NCI-H748 (cell line): ENCODE measurements around the gene CNTLN.
"Not testable (repeated sequence)": the region's sequence is repeated elsewhere in the genome, so short reads cannot be mapped to it uniquely, and the experiment has no call there.

ENCODE experiments used
- DNase-seq: peaks from one replicate; lab custom pipeline; 2025; ENCODE audit not compliant: unreplicated experiment; lab: John Stamatoyannopoulos, UW

Gene CNTLN

DNA sequence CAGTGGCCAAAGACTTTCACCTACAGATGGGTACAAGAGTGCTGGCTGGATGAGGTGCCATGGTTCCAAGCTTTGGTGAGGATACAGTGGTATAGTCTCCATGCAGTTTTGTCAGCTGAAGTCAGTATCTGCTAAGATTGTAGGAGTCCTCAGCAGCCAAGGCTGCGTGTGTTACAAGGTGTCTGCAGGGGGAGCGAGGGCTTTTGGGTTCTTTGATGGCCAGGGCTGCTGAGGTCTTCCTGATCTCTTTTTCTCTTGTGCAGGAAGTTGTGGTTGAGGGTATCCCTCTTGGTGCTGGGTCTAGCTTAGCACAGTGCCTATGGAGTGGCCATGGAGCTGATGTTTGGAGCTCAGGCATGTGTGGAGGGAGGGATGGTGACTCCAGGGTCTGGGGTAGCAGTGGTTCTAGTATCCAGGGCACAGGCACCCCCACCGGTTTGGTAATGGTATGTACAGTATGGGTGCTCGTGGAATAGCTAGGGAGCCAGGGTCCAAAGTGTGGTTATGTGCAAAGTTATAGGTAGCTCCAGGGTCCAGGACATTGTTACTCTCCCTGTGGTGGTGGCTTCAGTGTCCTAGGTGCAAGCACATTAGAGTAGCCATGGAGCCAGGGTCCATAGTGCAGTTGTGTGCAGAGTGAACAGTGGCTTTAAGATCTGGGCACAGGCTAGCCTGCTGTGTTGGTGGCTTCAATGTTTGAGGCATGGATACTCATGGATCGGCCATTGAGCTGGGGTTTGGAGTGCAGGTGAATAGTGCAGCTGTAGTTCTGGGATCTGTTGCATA is 36.7 kb downstream of the CNTLN start:
- no peak for DNase-seq

DNA sequence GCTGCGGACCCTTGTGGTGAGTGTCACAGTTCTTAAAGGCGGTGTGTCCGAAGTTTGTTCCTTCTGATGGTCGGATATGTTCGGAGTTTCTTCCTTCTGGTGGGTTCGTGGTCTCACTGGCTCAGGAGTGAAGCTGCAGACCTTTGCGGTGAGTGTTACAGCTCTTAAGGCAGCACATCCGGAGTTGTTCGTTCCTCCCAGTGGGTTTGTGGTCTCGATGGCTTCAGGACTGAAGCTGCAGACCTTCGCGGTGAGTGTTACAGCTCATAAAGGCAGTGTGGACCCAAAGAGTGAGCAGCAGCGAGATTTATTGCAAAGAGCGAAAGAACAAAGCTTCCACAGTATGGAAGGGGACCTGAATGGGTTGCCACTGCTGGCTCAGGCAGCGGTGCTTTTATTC is 42.7 kb downstream of the CNTLN start:
- DNase-seq = not testable (repeated sequence)

DNA sequence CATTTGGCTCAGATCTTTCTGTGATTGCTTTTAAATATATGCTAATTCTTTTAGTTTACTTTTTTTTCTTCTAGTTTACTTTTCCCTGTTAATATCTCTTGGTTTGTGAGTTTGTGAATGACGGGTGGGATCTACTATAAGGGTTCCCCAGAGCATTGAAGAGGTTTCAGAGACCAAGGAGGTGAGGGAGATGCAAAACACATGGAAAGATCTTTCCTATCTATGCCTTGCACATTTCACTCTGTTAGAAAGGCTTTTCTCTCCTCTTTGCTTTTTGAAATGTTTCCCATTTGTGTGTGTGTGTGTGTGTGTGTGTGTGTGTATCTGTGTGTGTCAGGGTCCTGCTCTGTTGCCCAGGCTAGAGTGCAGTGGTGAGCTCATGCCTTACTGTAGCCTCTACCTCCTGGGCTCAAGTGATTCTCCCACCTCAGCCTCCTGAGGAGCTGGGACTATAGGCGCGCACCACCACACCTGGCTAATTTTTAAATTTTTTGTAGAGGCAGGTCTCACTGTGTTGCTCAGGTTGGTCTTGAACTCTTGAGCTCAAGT is 50.7 kb downstream of the CNTLN start:
- DNase-seq = no peak

DNA sequence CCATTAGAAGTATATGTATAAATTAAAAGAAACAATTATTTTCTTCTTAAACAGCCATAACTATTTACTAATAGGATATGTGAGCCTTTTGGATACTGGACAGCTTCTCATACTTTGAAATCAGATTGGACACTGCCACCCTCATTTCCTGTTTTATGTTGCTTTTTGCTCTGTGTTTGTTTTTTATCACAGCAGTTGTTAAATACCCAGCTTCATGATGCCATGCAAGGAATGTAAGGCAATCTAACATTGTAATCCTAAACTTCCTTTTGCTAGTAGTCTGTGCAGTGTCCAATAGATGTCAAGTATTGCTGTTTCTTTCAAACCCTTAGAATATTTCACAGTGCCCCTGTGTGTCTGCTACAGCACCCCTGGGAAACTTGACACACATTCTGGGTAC is 56.2 kb downstream of the CNTLN start:
- no peak for DNase-seq

DNA sequence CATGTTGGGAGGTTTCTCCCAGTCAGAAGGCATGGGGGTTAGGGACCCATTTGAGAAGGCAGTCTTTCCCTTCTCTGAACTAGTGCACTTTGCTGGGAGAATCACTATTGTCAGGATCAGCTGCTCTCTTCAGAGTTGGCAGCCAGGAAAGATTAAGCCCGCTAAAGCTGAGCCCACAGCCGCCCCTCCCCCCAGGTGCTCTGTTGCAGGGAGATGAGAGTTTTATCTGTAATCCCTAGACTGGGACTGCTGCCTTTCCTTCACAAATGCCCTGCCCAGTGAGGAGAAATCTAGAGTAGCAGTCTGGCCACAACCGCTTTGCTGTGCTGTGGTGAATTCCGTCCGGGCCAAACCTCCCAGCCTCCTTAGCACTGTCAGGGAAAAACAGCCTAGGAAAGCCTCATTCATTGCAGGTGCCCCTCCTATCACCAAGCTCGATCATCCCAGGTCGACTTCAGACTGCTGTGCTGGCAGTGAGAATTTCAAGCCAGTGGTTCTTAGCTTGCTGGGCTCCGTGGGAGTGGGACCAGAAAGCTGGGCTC is 69.8 kb downstream of the CNTLN start:
- DNase-seq = peak; percentile 30

DNA sequence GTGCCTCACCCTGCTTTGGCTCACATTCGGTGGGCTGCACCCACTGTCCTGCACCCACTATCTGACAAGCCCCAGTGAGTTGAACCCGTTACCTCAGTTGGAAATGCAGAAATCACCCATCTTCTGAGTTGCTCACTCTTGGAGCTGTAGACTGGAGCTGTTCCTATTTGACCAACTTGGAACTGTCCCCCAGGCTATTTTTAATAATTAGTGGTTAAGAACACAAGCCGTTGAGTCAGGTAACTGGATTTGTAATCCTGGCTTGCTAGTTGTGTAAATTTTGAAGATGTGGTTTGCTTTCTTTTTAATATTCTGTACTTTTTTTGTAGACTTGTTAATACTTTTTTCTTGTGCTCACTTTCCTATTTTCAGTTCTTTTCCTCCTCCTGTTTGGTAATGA is 81.2 kb downstream of the CNTLN start:
- DNase-seq = no peak

DNA sequence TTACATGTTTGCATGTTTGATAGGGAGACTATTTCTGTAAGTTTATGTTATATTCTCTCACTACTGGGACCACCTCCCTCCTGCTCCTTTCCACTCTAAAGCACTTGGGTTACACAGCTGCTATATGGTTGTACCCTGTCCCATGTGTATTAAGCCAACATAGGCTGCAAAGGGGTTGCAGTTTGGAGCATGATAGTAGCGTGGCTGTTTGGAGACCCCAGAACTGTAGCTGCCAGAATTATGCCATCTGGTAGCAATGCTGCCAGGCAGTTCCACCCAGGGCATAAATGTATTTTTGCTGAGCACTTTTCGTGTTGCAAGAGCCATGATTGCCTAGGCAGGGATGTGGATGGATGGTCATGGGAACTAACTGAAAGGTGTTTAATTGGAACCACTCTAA is 81.8 kb downstream of the CNTLN start:
- no peak for DNase-seq

DNA sequence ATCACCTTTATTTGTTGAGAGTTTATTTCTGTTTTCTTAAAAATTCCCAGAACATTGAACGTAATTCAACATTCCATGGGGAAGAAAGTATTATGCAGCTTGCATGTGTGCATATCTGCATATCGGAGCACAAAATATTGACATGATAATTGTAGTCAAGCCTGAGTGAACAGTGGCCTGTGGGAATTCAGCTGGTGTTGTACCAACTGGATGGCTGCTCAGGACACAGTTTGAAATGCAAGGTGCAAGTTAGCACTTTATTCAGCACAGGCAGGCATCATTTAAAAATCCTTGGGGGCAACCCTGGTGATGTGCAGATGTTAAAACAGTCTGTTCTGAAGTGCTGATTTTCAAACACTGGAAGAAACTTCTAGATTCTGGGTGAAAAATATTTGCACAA is 82.4 kb downstream of the CNTLN start:
- DNase-seq = no peak

DNA sequence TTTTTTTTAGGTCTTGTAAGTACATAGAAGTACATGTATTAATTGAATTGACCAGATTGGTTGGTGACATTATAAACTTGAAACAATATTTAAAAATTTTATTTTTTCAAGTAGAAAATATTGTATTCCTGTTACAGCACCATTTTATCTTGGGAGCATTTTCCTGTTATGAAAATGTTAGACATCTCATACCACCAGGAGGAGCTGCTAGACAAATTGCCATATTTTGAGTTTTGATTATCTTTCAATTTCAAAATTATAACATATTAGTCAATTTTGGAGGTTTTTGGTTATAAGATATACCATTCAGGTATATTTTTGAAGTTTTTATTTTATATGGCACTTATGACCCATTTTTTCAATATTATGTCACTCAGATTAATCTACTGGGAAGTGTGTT is 84.4 kb downstream of the CNTLN start:
- DNase-seq = no peak

DNA sequence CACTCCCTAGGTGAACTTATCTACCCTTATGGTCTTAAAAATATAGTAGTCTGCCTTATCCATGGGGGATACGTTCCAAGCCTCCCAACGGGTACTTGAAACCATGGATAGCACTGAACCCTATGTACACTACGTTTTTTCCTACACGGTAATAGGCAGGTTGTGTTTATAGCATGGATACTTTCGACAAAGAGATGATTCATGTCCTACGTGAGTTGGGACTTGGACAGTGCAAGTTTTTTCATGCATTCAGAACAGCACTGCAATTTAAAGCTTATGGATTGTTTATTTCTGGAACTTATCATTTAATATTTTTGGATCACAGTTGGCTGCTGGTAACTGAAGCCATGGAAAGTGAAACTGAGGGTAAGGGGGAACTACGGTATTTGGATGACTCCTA is 88.1 kb downstream of the CNTLN start:
- no peak for DNase-seq

DNA sequence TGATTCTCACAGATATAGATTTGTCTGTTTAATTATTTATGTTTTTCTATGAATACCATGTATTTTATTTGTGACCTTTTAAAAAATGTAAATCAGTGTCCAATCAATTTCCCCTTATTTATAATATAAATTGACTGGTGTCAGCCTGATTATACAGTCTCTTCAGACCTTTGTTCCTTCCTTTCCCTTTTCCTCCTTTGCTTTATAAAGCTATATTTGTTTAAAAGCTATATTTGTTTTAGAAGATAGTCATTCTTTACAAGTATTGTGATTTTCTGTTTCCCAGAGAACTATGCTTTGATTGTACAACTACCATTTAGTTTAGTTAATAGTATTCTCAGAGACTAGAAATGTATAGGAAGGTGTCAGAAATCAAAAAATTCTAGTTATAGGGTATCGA is 90.6 kb downstream of the CNTLN start:
- DNase-seq = no peak

DNA sequence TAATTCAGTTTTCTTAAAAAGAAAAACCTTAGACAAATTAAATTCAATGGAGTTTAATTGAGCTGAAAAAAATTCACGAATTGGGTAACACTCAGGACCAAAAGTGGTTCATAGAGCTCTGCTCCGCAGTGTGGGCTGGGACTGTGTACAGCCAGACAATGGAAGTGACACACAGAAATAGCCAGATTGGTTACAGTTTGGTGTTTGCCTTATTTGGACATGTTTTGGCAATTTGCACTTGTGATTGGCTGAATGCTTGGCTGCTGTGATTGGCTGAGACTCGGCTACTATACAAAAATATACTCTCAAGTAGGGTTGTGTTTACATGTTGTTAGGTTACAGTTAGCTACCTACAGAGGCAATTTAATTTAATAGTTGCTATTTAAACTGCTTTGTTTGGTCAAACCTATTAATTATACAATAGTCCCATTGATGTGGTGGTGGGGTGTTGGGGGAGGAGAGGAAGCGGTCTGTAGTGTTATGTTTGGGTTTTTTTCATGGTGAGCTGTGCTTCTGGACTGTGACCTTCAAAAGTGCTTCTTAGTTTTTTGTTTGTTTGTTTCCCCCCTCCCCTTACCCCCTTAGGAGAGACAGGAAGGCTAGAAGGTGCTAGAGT is 95.2 kb downstream of the CNTLN start:
- DNase-seq = peak; percentile 94

DNA sequence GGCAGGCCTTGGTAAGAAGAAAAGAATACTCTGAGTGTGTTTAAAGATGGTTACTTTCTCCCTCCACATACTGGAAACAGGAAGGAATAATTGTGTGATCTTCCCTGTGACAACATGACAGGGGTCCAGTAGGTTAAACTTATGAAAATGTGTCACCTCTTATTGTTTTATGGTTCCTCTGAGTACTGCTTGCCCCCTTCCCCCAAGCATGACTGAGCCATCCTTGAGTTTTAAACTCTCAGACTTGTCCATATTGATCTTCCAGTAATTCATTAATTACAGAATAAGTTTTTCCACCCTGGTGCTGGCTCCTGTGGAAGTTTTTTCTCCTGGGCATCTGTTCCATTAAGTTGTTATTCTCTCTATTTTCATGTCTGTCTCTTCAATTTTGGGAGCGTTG is 95.8 kb downstream of the CNTLN start:
- no peak for DNase-seq

DNA sequence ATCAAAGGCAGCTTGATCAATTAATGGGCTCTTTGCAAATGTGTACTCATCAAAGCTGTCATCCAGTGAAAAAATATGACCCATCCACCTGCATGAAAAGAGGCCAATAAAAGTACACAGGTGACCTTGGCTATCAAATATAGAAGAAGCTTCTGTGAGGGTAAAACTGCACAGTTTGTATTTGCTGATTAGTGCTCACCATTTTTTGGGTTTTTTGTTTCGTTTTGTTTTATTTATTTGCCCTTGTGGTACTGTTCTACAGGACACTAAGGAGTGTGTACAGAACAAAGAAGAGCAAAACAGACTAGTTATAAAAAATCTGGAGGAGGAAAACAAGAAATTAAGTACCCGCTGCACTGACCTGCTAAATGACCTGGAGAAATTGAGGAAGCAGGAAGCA is 101.3 kb downstream of the CNTLN start:
- peak; percentile 74 for DNase-seq

DNA sequence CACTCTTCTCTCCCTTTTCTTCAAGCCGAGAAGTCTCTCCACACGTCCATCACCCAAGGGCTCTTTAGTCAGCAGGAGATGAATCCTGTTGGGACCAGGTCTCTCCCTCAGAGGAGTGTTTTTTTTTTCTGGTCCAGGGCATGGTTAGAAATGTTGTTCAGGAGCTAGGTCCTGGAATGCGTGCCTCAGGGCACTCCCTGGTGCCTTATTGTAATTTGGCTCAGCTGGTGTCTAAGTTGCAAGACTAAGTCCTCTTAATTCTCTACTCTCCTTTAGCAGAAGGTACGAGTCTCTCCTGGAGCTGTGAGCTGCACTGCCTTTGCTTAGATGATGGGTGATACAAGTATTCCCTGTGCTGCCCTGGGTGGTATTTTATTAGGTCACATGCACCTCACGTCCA is 111.9 kb downstream of the CNTLN start:
- no peak for DNase-seq

DNA sequence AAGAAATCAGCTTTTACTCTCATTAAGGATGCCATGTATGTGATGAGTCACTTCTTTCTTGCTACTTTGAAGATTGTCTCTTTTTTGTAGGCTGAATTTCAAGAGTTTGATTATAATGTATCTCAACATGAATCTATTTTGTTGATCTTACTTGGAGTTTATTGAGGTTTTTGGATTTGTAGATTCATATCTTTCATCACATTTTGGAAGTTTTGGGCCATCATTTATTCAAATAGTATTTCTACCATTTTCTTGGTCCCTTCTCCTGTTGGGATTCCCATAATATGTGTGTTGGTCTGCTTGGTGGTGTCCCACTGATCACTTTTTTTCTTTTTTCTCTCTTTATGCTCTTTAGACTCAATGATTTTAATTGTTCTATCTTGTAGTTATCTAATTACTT is 116.3 kb downstream of the CNTLN start:
- DNase-seq = no peak

DNA sequence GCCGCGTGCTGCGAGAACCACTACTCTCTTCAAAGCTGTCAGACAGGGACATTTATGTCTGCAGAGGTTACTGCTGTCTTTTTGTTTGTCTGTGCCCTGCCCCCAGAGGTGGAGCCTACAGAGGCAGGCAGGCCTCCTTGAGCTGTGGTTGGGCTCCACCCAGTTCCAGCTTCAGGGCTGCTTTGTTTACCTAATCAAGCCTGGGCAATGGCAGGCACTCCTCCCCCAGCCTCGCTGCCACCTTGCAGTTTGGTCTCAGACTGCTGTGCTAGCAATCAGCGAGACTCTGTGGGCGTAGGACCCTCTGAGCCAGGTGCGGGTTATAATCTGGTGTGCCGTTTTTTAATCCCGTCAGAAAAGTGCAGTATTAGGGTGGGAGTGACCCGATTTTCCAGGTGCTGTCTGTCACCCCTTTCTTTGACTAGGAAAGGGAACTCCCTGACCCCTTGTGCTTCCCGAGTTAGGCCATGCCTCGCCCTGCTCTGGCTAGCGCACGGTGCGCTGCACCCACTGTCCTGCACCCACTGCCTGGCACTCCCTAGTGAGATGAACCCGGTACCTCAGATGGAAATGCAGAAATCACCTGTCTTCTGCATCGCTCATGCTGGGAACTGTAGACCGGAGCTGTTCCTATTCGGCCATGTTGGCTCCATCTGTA is 133.8 kb downstream of the CNTLN start:
- peak; percentile 92 for DNase-seq

DNA sequence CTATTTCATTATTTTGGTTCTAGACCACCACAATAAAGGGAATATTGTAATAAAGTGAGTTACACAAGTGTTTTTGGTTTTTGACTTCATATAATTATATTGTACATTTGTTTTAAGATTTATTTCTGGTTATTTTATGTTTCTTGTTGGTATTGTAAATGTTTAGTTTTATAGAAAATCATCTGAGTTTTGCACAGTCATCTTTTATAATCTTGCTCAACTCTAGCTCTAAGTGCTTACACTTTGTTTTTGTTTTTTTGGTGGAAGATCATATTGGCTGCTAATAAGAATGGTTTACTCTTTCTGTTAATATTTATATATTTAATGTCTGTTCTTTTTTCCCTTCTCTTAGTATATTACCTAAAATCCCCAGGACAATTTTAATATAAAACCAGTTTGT is 135.0 kb downstream of the CNTLN start:
- DNase-seq = no peak

DNA sequence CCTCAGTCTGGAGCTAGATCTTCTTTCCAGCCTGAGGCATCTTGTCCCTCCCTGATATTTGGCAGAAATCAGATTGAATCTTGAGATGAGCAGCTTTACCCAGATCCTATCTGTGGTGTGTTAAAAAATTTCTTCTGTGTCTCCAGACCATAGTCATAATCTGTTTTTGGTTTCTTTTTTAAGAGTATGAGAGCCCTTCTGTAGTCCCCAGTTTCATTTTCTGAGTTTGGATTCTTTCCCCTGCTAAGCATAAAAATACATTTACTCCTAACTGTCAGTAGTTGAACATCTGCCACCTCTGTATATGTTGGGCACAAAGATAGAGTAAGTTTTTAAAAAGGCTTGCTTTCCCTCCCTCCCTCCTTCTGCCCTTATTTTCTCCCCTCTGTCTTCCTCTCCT is 137.7 kb downstream of the CNTLN start:
- no peak for DNase-seq

DNA sequence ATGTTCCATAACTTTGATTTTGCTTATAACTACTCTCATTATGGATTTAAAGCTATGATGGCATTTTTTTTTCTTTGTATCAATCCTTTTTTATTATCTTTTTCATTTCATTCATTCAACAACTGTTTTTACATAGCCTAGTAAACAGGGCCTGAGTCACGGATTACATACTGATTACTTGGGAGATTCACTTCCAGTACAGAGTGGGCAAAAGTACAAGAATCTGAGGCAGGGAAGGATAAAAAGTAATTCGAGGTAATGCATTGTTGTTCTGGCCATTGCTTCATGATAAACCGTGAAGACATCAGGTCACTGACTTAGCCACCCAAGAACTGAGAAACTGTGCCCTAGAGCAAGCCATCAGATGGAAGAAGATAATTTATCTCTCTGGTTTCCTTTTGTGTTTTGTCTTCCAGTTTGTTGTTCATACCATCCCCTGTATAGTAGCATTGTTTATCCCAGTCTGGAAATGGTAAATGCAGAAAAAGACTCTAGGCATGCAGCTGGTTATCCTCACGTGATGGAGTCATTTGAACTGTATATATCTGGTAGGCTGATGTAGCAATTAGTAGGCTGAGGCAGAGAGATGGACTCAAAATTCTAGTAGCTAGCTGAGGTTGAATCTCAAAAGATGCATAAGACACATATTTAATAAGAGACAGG is 145.6 kb downstream of the CNTLN start:
- no peak for DNase-seq

DNA sequence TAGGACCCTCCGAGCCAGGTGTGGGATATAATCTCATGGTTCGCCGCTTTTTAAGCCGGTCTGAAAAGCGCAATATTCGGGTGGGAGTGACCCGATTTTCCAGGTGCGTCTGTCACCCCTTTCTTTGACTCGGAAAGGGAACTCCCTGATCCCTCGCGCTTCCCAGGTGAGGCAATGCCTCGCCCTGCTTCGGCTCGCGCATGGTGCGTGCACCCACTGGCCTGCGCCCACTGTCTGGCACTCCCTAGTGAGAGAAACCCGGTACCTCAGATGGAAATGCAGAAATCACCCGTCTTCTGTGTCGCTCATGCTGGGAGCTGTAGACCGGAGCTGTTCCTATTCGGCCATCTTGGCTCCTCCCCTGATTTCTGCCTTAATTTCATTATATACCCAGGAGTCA is 155.8 kb downstream of the CNTLN start:
- DNase-seq = peak; percentile 67
